HG03378 (cell line): ENCODE measurements around the gene ZFP36L2.

Experiments
- ATAC-seq: cut with Tn5 transposase; IDR thresholded peaks from one replicate; pipeline ENCODE4 v1.9.1; 2021; ENCODE audit warnings: mild to moderate bottlenecking, moderate library complexity; ENCODE audit not compliant: unreplicated experiment

ZFP36L2 gene

DNA sequence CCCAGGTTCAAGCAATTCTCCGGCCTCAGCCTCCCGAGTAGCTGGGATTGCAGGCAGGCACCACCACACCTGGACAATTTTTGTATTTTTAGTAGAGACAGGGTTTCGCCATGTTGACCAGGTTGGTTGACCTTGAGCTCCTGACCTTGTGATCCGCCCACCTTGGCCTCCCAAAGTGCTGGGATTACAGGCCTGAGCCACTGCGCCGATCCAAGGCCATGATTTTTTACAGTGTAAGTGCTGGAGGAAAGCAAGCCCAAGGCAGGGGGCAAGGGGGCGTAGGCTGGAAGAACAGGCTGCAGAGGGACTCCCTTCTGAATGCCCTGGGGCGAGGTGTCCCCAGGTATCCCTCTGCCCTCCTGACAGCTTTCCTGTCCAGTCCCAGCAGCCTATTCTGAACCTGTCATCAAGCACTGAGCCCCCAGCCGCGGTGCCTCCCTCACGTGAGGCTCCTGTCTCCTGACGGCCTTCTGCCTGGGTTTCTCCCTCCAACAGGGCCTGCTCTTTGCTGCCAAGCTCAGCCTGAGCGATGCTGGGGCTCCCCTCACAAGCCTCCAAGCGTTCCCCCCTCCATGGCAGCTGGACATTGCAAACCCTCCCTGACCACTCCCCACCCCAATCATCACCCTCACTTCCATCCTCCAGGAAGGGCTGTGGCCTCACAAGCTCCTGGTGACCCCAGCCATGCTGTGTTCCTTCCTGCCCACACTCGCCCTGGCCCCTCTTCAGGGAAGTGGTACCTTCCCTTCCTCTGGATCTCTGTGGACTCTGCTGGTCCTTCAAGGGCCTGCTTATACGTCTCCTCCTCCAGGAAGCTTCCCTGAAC, 37.6 kb downstream of the ZFP36L2 start:
- no peak for ATAC-seq

DNA sequence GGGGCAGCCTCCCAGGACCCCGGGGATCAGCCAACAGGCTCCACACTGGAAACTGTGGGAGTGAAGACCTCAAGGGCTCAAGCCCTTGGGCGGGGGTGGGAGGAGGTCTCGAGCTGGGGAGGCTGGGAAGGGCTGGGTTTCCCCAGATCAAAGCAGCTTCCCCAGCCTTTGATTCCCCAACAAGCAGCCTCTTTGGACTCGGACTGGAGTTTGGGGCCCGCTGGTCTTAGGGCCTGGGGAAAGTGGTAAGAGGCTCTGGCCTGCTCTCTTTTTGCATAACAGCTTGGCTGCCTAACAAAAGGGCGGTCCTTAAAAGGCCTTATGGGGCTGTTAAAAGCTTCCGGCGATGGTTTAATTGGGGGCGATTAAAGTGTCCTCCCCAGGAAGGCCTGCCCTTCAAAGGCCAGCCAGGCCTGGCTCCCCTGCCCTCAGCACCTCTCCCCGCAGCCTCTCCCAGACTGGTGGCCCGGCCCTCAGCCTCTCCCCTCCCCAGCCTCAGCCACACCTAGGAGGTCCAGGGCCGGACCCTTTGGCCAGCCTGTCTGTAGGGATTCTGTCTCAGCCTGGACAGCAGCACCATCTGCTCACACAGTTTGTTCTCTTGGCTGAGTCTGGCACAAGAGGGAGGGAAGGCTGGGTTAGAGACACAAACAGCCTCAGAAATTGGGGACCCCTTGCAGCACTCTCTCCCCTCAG, 39.6 kb downstream of the ZFP36L2 start:
- ATAC-seq: no peak

DNA sequence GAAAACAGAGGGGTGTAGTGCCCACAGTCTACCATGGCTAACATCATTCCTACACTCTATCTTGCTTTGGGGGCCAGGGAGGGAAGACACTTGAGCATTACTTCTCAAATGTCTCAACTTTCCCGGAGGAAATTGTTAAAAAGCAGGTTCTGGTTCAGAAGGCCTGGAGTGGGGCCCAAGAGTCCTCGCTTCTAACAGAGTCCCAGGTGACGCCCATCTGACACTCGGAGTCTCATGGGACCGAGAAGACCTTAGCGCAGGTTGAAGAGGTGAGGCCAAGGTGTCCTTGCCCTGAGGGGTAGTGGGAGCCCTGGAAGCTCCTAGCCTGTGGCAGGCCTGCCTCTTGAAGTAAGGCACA, 40.1 kb downstream of the ZFP36L2 start:
- ATAC-seq: no peak

DNA sequence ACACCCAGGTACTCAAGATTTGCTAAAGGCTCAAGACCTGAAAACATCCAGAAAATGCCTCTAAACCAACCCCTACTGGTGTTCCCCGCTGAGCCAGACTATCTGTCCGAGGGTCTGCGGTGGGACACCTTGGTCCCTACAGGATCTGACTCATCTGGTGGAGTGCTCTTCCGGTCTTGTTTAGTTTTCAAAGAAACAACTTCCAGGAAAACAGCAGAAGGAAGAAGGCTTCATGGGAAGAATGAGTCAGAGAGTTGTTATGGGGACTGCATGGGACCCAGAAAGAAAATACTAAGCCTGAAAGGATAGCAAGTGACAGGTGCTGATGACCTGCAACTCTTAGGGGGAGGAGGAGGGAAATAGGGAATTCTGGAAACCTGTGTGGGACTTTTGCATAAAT, 41.3 kb downstream of the ZFP36L2 start:
- no peak for ATAC-seq

DNA sequence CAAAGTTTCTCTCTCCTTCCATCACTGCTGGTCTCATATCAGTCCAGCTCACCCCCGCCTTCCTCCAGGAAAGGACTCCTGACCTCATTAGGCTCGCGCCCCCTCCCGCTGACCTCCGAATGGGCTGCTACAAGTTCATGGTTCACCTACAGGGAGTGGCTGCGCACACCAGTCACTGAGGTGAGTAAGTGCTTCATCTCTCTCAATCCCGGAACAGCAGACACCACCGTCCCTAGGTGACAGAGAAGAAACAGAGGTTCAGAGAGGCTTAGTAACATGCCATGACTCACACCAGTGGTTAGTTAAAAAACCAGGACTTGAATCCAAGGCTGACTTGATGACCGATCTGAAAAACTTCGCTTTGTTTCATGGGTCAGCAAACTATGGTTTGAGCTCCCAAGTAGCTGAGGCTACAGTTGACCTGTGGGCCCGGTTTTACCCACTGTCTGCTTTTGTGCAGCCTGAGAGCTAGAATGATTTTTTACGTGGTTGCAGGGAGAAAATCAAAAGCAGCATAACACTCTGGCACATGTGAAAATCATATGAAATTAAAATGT, 42.0 kb downstream of the ZFP36L2 start:
- ATAC-seq: no peak

DNA sequence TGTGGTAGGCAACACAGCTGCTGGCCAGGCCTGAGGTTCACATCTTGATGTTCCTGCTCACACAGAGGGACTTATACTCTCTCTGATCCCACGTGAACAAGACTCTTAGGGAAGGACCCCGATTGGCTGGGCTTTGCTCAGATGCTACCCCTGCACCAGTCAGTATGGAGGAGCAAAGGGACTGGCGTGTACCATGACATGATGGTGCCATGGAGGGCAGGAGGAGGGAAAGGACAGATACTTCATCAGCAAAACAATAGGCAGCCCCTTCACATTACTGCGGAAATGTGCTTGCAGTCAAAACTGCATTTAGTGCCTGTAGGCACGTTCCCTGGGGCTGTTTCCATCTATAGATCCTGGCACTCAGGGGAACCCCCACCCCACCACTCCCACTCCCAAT, 42.7 kb downstream of the ZFP36L2 start:
- ATAC-seq: no peak

DNA sequence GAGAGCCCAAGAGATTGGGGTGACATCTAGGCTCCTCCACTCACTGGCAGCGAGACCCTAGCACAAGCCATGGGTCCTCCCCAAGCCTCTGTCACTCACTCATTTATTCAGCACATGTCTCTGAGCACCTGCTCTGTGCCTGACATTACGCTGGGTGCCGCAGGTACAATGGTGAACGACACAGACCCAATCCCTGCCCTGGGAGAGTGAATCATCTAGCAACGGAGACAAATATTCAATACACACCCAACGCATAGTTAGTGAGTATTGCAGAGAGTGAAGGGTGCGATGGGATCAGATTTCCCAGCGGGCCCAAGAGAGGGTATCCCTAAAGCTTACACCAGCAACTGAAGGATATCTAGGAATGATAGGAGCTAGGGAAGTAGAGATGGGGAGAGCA, 45.5 kb downstream of the ZFP36L2 start:
- ATAC-seq: no peak

DNA sequence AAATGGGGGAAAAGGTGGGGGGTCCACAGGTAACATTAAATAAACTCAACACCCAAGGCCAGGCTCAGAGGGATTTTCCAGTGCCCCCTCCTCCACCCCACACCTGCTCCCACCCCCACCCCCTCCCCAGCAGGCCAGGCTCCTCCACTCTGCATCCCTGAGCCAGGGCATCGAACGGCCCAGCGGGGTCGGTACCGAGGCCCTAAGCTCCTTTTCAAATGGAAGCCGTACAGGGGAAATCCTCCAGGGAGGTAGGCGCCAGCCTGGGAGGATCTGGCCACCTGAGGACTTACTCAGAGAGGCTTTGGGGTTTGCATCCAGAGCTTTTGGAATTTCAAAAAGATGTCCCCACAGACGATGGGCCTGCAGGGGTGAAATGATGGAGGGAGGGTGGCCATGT, 46.5 kb downstream of the ZFP36L2 start:
- ATAC-seq: no peak

DNA sequence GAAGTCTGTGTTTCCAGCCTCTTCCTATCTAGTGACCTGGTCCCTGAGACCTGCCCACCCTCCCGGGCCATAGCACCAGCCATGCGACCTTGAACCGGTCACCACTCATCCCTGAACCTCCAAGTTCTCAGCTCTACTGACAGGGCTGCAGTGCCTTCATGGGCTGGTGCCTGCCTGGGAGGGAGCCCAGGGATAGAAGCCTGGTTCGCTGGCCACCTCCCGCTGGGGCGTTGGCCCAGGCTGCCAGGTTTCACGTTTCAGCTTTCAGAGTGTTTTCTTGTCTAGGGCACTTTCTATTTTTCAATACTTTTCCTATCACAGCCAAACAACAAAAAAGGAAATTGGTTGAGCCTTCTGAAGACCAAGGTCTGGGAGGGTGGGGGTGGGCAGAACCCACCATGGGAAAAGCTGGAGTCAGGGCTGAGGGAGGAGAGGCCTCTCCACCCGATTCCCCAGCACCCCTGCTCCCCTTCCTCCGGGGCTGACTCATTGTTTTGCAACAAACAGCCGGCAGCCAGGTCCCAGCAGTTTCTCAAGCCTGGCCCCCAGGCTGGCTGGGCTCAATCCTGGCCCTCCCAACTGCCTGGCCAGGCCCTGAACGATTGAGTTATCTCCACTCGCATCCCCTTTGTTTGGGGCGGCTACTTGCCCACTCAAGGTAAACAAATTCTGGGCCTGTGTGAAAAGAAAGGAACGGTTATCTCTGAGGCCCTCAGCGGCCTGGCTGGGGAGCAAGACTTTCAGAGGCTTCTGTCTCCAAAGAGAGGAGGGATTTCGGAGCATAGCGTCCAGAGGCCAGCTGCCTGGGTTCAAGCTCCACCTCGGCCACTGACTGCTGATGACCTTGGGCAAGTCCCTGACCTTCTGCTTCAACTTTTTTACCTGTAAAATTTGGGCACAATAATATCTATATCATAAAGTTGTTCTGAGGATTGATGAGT, 47.5 kb downstream of the ZFP36L2 start:
- ATAC-seq: no peak

DNA sequence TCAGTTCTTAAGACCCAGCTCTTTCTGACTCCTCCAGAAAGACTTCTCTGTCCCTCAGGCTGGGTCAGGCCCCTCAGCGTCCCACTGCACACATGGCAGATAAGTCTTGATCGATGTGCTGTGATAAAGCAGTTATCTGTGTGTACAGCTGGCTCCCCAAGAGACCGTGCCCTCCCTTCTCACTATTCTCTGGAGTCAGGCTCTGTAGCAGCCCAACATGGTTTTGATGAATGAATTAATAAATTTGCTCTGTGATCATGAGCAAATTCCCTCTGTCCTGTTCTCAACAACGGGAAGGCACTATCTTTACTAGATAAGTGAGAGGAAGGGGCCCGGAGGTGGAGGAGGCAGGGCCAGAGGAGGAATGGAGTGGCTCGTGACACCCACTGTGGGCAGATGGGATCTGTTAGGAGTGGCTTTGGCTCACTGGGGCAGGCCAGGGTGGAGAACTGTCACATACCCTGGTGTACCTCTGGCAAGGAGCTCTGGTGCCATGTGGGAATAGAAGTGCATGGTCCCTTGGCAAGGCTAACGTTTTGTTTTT, 48.3 kb downstream of the ZFP36L2 start:
- ATAC-seq: no peak

DNA sequence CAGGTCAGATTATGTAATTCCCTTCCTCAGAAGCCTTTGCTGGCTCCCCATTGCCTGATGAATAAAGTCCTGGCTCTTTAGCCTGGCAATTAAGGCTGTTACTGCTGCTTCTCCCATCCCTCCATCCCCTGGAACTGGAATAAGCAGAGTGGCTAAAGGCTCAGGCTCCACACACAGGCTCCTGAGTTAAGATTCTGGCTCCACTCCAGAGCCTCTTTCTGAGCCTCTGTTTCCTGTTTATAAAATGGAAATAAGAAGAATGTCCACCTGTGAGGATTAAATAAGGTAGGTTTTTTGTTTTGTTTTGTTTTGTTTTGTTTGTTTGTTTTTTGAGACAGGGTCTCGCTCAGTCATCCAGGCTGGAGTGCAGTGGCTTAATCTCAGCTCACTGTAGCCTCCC, 50.0 kb downstream of the ZFP36L2 start:
- ATAC-seq: no peak

DNA sequence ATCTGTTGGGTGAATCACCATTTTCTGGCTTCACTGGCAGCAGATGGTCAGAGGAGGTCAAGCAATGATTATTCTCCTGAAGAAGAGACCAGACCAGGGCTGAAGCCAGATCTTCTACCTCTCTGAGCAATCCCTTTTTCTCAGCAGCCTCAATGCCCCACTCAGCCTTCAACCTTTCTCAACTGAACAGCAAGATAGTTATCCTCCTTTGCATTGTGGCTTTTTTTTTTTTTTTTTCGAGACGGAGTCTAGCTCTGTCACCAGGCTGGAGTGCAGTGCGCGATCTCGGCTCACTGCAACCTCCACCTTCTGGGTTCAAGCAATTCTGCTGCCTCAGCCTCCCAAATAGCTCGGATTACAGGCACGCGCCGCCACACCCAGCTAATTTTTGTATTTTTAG, 50.5 kb downstream of the ZFP36L2 start:
- no peak for ATAC-seq

DNA sequence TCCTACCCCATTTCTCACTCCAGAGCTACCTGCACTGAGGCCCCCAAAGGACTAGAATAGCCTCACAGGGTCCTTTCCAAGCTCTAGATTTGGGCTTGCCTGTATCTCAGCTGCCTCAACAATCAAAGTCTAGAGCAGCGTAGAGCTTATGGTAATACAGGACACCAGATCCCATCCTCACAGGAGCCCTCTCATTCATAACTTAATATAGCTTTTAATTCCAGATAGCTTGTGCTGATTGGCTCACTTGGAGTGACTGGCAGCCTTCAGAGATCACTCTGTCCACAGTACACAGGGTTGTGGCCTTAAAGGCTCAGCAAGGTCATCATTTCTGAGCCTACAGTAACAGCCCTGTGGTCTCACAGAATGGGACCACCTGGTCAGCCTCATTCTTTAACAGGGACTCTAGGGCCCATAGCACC, 51.4 kb downstream of the ZFP36L2 start:
- no peak for ATAC-seq

DNA sequence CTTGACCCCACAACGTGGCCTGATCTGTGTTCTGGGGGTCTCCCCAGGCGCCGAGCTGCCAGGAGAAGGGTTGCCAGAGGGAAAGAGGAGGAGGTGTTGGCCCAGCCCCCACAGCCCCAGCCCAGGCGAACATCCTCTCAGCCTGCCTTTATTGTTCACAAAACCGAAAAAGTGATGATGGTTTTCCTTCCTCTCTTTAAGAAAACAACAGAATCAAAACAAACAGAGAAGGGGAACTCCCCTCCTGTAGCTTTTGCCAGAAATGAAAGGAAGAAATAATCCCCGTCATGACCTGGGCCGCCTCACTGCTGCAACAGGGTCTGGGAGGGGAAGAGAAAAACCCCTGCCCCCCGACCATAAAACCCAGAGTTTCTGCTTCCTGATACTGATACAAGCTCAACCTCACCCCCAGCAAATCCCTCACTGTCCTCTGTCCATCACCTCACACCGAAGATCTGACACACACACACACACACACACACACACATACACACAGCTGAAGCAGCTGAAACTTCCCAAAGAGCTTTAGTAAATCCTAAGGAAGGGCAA, 52.0 kb downstream of the ZFP36L2 start:
- peak; percentile 85 for ATAC-seq
